HepG2 (cell line): ENCODE measurements around the gene ITGB5. TPM values are rescaled to one million over a fixed set of nuclear protein-coding genes. Genes with fewer than 3 reads are reported as not detected.

ENCODE experiments used
- ATAC-seq: fragments of 200-7000 bp; cut with Tn5 transposase; 3 replicates; pipeline ENCODE4 v1.9.1; 2020; ENCODE audit warnings: mild to moderate bottlenecking, moderate library complexity
- BruUV-seq: library from RNA; stranded (reverse); fragments of 400-500 nt; replicated peaks from 2 replicates; lab custom pipeline; 2021; lab: Mats Ljungman, UMichigan
- CTCF ChIA-PET: fragments of 300-600 bp; formaldehyde crosslinking; extraction: SDS; loops from one replicate; lab custom pipeline; 2021; ENCODE audit warnings: low total read pairs, inconsistent platforms, low intra/inter-chr PET ratio; lab: Yijun Ruan, JAX
- POLR2A ChIA-PET: fragments of 350-600 bp; sonication (Branson Sonifier 250); formaldehyde crosslinking; loops from one replicate; lab custom pipeline; 2020; ENCODE audit warnings: antibody characterized with exemption, inconsistent platforms; lab: Yijun Ruan, JAX
- DNase-seq: peaks from one replicate; pipeline ENCODE4 v3.0.0-alpha.2; 2015; ENCODE audit warnings: low spot score
- FAIRE-seq: peaks from 3 replicates; lab custom pipeline; 2011; peaks lifted over from hg19 to GRCh38; lab: Jason Lieb, UNC
- H2AFZ ChIP-seq: one replicate; pipeline ENCODE4 v1.6.1; 2011; ENCODE audit warnings: low read length, inconsistent platforms
- H3K27ac ChIP-seq: fragments of 300-600 bp; 3 replicates; pipeline ENCODE4 v1.8.0; 2011; ENCODE audit warnings: mixed run types, mild to moderate bottlenecking, mixed read lengths, low read length, inconsistent platforms; ENCODE audit not compliant: insufficient read depth; ENCODE audit errors: extremely low read length
- H3K27me3 ChIP-seq, 2 experiments: fragments of 200-600 bp in 1 of 2; 2 replicates in 1 of 2; 3 replicates in 1 of 2; pipeline versions ENCODE4 v1.6.0 to v1.8.0; 2011; ENCODE audit warnings: low read length in 2 of 2, mild to moderate bottlenecking in 2 of 2, moderate library complexity in 2 of 2, inconsistent platforms in 1 of 2; ENCODE audit not compliant: insufficient read depth in 2 of 2, control insufficient read depth in 1 of 2
- H3K36me3 ChIP-seq, 2 experiments: fragments of 200-600 bp in 1 of 2; replicated peaks in 1 of 2; 2 replicates in 1 of 2; 3 replicates in 1 of 2; pipeline versions ENCODE4 v1.5.1 to v1.8.0; 2011; ENCODE audit warnings: low read length in 2 of 2, inconsistent platforms in 1 of 2; ENCODE audit not compliant: insufficient read depth in 2 of 2, control insufficient read depth in 1 of 2
- H3K4me1 ChIP-seq: 2 replicates; pipeline ENCODE4 v1.5.1; 2012; ENCODE audit warnings: low read length, inconsistent platforms; ENCODE audit not compliant: insufficient read depth
- H3K4me2 ChIP-seq: 2 replicates; pipeline ENCODE4 v1.6.0; 2011; ENCODE audit warnings: low read depth, low read length, inconsistent platforms
- H3K4me3 ChIP-seq, 3 experiments: fragments of 200-600 bp in 1 of 3; sonication (generic), shearing (Covaris generic) in 1 of 3; replicated peaks in 1 of 3; 2 replicates each; pipeline ENCODE4 v1.5.1; 2011 to 2016; ENCODE audit warnings: low read length in 3 of 3, inconsistent platforms in 2 of 3, low read depth in 2 of 3, mild to moderate bottlenecking in 2 of 3, control low read depth in 1 of 3, mixed read lengths in 1 of 3; ENCODE audit not compliant: insufficient read depth in 1 of 3
- H3K79me2 ChIP-seq: one replicate; pipeline ENCODE4 v1.6.1; 2011; ENCODE audit warnings: low read length, inconsistent platforms; ENCODE audit not compliant: insufficient read depth
- H3K9ac ChIP-seq: 2 replicates; pipeline ENCODE4 v1.6.0; 2011; ENCODE audit warnings: mild to moderate bottlenecking, low read depth, low read length, inconsistent platforms; ENCODE audit not compliant: insufficient read depth
- H3K9me3 ChIP-seq: 2 replicates; pipeline ENCODE4 v1.5.1; 2012; ENCODE audit warnings: mild to moderate bottlenecking, low read length
- H4K20me1 ChIP-seq: 2 replicates; pipeline ENCODE4 v1.6.0; 2011; ENCODE audit warnings: inconsistent platforms, mild to moderate bottlenecking, low read length, moderate library complexity; ENCODE audit not compliant: insufficient read depth
- ATF1 ChIP-seq: IDR thresholded peaks from 2 replicates; pipeline ENCODE4 v1.6.1; 2016; ENCODE audit warnings: mild to moderate bottlenecking, control low read depth
- GZF1 ChIP-seq: sonication (generic); formaldehyde crosslinking; IDR thresholded peaks from 2 replicates; pipeline ENCODE4 v1.5.1; 2020; ENCODE audit warnings: mild to moderate bottlenecking, missing genetic modification reagents
- HNF4G ChIP-seq, 2 experiments: sonication (generic) in 1 of 2; formaldehyde crosslinking in 1 of 2; IDR thresholded peaks; 2 replicates each; pipeline versions ENCODE4 v1.4.0 to v1.6.1; 2011 to 2020; ENCODE audit warnings: borderline replicate concordance in 2 of 2, low read depth in 2 of 2, mild to moderate bottlenecking in 2 of 2, low read length in 1 of 2, missing genetic modification reagents in 1 of 2, moderate library complexity in 1 of 2
- MBNL3 ChIP-seq: fragments of 250-450 bp; sonication (Bioruptor Pico); conservative IDR thresholded peaks from 2 replicates; pipeline ENCODE4 v1.8.0; 2022; ENCODE audit warnings: mild to moderate bottlenecking, inconsistent platforms
- MXI1 ChIP-seq: IDR thresholded peaks from 3 replicates; pipeline ENCODE4 v1.6.1; 2012; ENCODE audit warnings: low read depth, low read length, inconsistent platforms, borderline replicate concordance
- PAWR ChIP-seq: sonication (generic); formaldehyde crosslinking; IDR thresholded peaks from 2 replicates; pipeline ENCODE4 v1.4.0; 2020; ENCODE audit warnings: missing genetic modification reagents, mild to moderate bottlenecking, borderline replicate concordance
- REXO4 ChIP-seq: sonication (generic); formaldehyde crosslinking; IDR thresholded peaks from 2 replicates; pipeline ENCODE4 v1.8.0; 2022; ENCODE audit warnings: missing genetic modification reagents, mild to moderate bottlenecking, borderline replicate concordance
- SMARCC2 ChIP-seq: fragments of 450-650 bp; IDR thresholded peaks from 2 replicates; pipeline ENCODE4 v1.6.1; 2017; ENCODE audit warnings: antibody characterized with exemption, mild to moderate bottlenecking
- TCF12 ChIP-seq, 2 experiments: fragments of 450-650 bp in 1 of 2; sonication (generic) in 1 of 2; formaldehyde crosslinking in 1 of 2; IDR thresholded peaks; 2 replicates each; pipeline versions ENCODE4 v1.6.1 to v1.8.0; 2017 to 2022; ENCODE audit warnings: antibody characterized with exemption in 1 of 2, mild to moderate bottlenecking in 1 of 2, missing genetic modification reagents in 1 of 2, moderate library complexity in 1 of 2
- TFDP1 ChIP-seq: IDR thresholded peaks from 2 replicates; pipeline ENCODE4 v1.6.1; 2016; ENCODE audit warnings: missing compliant biosample characterization, missing genetic modification reagents, borderline replicate concordance
- YEATS4 ChIP-seq: sonication (generic); formaldehyde crosslinking; IDR thresholded peaks from 2 replicates; pipeline ENCODE4 v1.4.0; 2020; ENCODE audit warnings: missing genetic modification reagents, borderline replicate concordance
- ZFP90 ChIP-seq: sonication (generic); formaldehyde crosslinking; IDR thresholded peaks from 2 replicates; pipeline ENCODE4 v1.8.0; 2022; ENCODE audit warnings: missing genetic modification reagents, mild to moderate bottlenecking, inconsistent platforms, borderline replicate concordance
- ZNF337 ChIP-seq: sonication (generic); formaldehyde crosslinking; IDR thresholded peaks from 2 replicates; pipeline ENCODE4 v1.5.1; 2020; ENCODE audit warnings: missing genetic modification reagents, low read depth, mild to moderate bottlenecking, borderline replicate concordance
- ZNF549 ChIP-seq: sonication (generic); formaldehyde crosslinking; IDR thresholded peaks from 2 replicates; pipeline ENCODE4 v1.5.0; 2020; ENCODE audit warnings: missing genetic modification reagents
- ZNF674 ChIP-seq: sonication (generic); formaldehyde crosslinking; IDR thresholded peaks from 2 replicates; pipeline ENCODE4 v1.5.0; 2020; ENCODE audit warnings: low read depth, mild to moderate bottlenecking, missing genetic modification reagents
- ZNF749 ChIP-seq: sonication (generic); formaldehyde crosslinking; IDR thresholded peaks from 2 replicates; pipeline ENCODE4 v1.8.0; 2022; ENCODE audit warnings: mild to moderate bottlenecking, missing genetic modification reagents, moderate library complexity, borderline replicate concordance
- ZSCAN5A ChIP-seq: sonication (generic); formaldehyde crosslinking; IDR thresholded peaks from 2 replicates; pipeline ENCODE4 v1.8.0; 2022; ENCODE audit warnings: mild to moderate bottlenecking, missing genetic modification reagents, borderline replicate concordance
- WGBS: methylation state at CpG from one replicate; pipeline ENCODE4 v1.1.6; 2017; ENCODE audit warnings: low lambda C conversion rate; 5-methylcytosine and 5-hydroxymethylcytosine counted together
- in situ Hi-C: cut with HindIII; loops from 2 replicates; pipeline ENCODE4 v1.10.0; 2017; ENCODE audit warnings: low pct_unique_long_range_greater_than_20kb; ENCODE audit not compliant: extremely low pct_ligation_motif_present
- intact Hi-C: fragments of 100-400 bp; cut with micrococcal nuclease; formaldehyde crosslinking; loops from one replicate; pipeline ENCODE4 v1.10.0; 2022; ENCODE audit not compliant: unreplicated experiment
- polyA plus RNA-seq, 8 experiments: library from polyadenylated mRNA; depleted of rRNA in 3 of 8; stranded (reverse) in 7 of 8; unstranded in 1 of 8; fragments of >200 nt; fragmentation: Illumina TruSeq in 4 of 8; extraction: Trizol in 4 of 8; gene quantifications; 2 replicates each; pipeline versions ENCODE4 v1.2.1 to v1.2.3, GENCODE V29; 2011 to 2016; ENCODE audit warnings: low read depth in 4 of 8, missing spikeins in 1 of 8, mixed read lengths in 1 of 8; ENCODE audit not compliant: insufficient read depth in 1 of 8
- total RNA-seq, 5 experiments: library from RNA; depleted of rRNA; stranded (reverse); fragments of >200 nt; fragmentation: Illumina TruSeq; extraction: Trizol; gene quantifications; 2 replicates each; pipeline ENCODE4 v1.2.3, GENCODE V29; 2016; ENCODE audit warnings: low read depth in 1 of 5
- TF ChIP-seq, protein P1 (sequence below): sonication (generic); formaldehyde crosslinking; IDR thresholded peaks from 2 replicates; pipeline ENCODE4 v1.5.0; 2020; ENCODE audit warnings: mild to moderate bottlenecking, missing genetic modification reagents

ITGB5 gene
- total and polyA plus RNA-seq, 2 of the 13 experiments (the other 11 are each of a cell fraction or from before 2014, with no cell fraction given), result 74.1 to 343 TPM

- CTCF ChIA-PET, result no interaction called here
Measured at GRCh38 chr3:124784686-124785382, 102.3 kb downstream of the ITGB5 start.

More at GRCh38 chr3:124784686-124785382, 102.3 kb downstream of the ITGB5 start:
- no peak overlapping the region for H2AFZ ChIP-seq
- POLR2A ChIA-PET, result interaction anchor here (0.7 to 2.8 kb wide), 2 partner anchors 24 to 51 kb away, joined by 3 to 6 read pairs; no protein-coding TSS in a partner anchor
- 99% methylated on average over 16 of the region's 17 CpGs for WGBS
- no peak for ATAC-seq
- TF ChIP-seq MBNL3 (CRISPR knock-in tag) (no peak), HNF4G (IDR thresholded peaks at IDR 0.05; ENCODE audit: borderline replicate concordance, low read depth, low read length) (no peak), HNF4G (CRISPR knock-in tag; IDR thresholded peaks at IDR 0.05; ENCODE audit: borderline replicate concordance, low read depth) (no peak), MXI1 (no peak), ZNF749 (CRISPR knock-in tag) (no peak), REXO4 (no peak), GZF1 (CRISPR knock-in tag) (no peak), YEATS4 (no peak), SMARCC2 (no peak), TFDP1 (CRISPR knock-in tag) (no peak), ATF1 (no peak), ZSCAN5A (no peak), ZNF674 (CRISPR knock-in tag) (no peak), PAWR (no peak), ZNF549 (CRISPR knock-in tag) (no peak), ZFP90 (CRISPR knock-in tag) (no peak), ZNF337 (CRISPR knock-in tag) (no peak), TCF12 (IDR thresholded peaks at IDR 0.05) (no peak), TCF12 (CRISPR knock-in tag; IDR thresholded peaks at IDR 0.05) (no peak)
- TF ChIP-seq, protein P1, sequence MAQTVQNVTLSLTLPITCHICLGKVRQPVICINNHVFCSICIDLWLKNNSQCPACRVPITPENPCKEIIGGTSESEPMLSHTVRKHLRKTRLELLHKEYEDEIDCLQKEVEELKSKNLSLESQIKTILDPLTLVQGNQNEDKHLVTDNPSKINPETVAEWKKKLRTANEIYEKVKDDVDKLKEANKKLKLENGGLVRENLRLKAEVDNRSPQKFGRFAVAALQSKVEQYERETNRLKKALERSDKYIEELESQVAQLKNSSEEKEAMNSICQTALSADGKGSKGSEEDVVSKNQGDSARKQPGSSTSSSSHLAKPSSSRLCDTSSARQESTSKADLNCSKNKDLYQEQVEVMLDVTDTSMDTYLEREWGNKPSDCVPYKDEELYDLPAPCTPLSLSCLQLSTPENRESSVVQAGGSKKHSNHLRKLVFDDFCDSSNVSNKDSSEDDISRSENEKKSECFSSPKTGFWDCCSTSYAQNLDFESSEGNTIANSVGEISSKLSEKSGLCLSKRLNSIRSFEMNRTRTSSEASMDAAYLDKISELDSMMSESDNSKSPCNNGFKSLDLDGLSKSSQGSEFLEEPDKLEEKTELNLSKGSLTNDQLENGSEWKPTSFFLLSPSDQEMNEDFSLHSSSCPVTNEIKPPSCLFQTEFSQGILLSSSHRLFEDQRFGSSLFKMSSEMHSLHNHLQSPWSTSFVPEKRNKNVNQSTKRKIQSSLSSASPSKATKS (CRISPR knock-in tag), result no peak
- in situ Hi-C loops, result no loop called here
- H3K79me2 ChIP-seq, result no peaks in the 10 kb centered on the region
- intact Hi-C loops, result loop anchor here (5.0 kb wide), 1 partner anchor 52 kb away; no protein-coding TSS in a partner anchor
- no peaks in the 10 kb centered on the region for H3K27me3 ChIP-seq
- BruUV-seq, result no TSS peak
- H3K4me1 ChIP-seq, result peaks cover 30% of the 10 kb centered on the region
- no peak overlapping the region for H3K9ac ChIP-seq
- H3K4me3 ChIP-seq, result no peak overlapping the region
- no peak overlapping the region for H3K27ac ChIP-seq
- H4K20me1 ChIP-seq, result no peaks in the 10 kb centered on the region
- no peaks in the 10 kb centered on the region for H3K9me3 ChIP-seq
- no peak for FAIRE-seq
- DNase-seq, result no peak
- H3K36me3 ChIP-seq, result peaks cover 20 to 54% of the 10 kb centered on the region in 2 experiments
- H3K4me2 ChIP-seq, result no peak overlapping the region
